H9 (cell line): ENCODE data around the gene PTPRN2. TPM values are rescaled to one million over a fixed set of nuclear protein-coding genes. Genes with fewer than 3 reads are reported as not detected.

ENCODE experiments used
- DNase-seq: peaks from one replicate; pipeline ENCODE4 v3.0.0-alpha.2; 2017
- H2AFZ ChIP-seq: one replicate; pipeline ENCODE4 v1.6.1; 2013; ENCODE audit warnings: mild to moderate bottlenecking, low read length, control low read depth, moderate library complexity
- H2AK5ac ChIP-seq: 2 replicates; pipeline ENCODE4 v1.6.1; 2013; ENCODE audit warnings: low read length, control low read depth, mixed read lengths; ENCODE audit not compliant: insufficient read length
- H2BK120ac ChIP-seq: one replicate; pipeline ENCODE4 v1.6.1; 2013; ENCODE audit warnings: low read depth, mild to moderate bottlenecking, low read length, control low read depth, inconsistent platforms; ENCODE audit not compliant: poor library complexity, severe bottlenecking
- H2BK12ac ChIP-seq: 2 replicates; pipeline ENCODE4 v1.6.1; 2013; ENCODE audit warnings: low read length, control low read depth, mixed read lengths, low read depth; ENCODE audit not compliant: insufficient read length
- H2BK15ac ChIP-seq: 2 replicates; pipeline ENCODE4 v1.6.1; 2013; ENCODE audit warnings: low read depth, low read length, control low read depth
- H2BK20ac ChIP-seq: one replicate; pipeline ENCODE4 v1.6.1; 2013; ENCODE audit warnings: low read depth, mild to moderate bottlenecking, low read length, control low read depth, inconsistent platforms; ENCODE audit not compliant: poor library complexity, severe bottlenecking
- H2BK5ac ChIP-seq: 2 replicates; pipeline ENCODE4 v1.6.1; 2013; ENCODE audit warnings: low read length, control low read depth, mixed read lengths; ENCODE audit not compliant: insufficient read length
- H3K14ac ChIP-seq: 2 replicates; pipeline ENCODE4 v1.6.1; 2013; ENCODE audit warnings: low read length, control low read depth; ENCODE audit not compliant: insufficient read depth
- H3K18ac ChIP-seq: 2 replicates; pipeline ENCODE4 v1.6.1; 2013; ENCODE audit warnings: low read depth, mild to moderate bottlenecking, mixed read lengths, low read length, control low read depth; ENCODE audit not compliant: insufficient read length
- H3K23ac ChIP-seq: 2 replicates; pipeline ENCODE4 v1.6.1; 2013; ENCODE audit warnings: low read length, control low read depth, mixed read lengths, low read depth; ENCODE audit not compliant: insufficient read length
- H3K23me2 ChIP-seq: 2 replicates; pipeline ENCODE4 v1.6.1; 2013; ENCODE audit warnings: low read depth, mild to moderate bottlenecking, mixed read lengths, low read length, control low read depth; ENCODE audit not compliant: insufficient read length, poor library complexity, severe bottlenecking
- H3K27ac ChIP-seq: 2 replicates; pipeline ENCODE4 v1.5.1; 2013; ENCODE audit warnings: low read length, control low read depth, mixed read lengths, low read depth; ENCODE audit not compliant: insufficient read length
- H3K27me3 ChIP-seq: 2 replicates; pipeline ENCODE4 v1.6.1; 2013; ENCODE audit warnings: low read length, control low read depth, inconsistent platforms; ENCODE audit not compliant: insufficient read depth
- H3K4ac ChIP-seq: 2 replicates; pipeline ENCODE4 v1.6.1; 2013; ENCODE audit warnings: low read depth, mild to moderate bottlenecking, control low read depth, inconsistent platforms, low read length, moderate library complexity
- H3K4me1 ChIP-seq: 2 replicates; pipeline ENCODE4 v1.6.1; 2013; ENCODE audit warnings: low read length, control low read depth, inconsistent platforms; ENCODE audit not compliant: insufficient read depth
- H3K4me2 ChIP-seq: 2 replicates; pipeline ENCODE4 v1.6.1; 2013; ENCODE audit warnings: low read length, control low read depth, mixed read lengths; ENCODE audit not compliant: insufficient read length, insufficient read depth
- H3K56ac ChIP-seq: 2 replicates; pipeline ENCODE4 v1.6.1; 2013; ENCODE audit warnings: low read depth, mild to moderate bottlenecking, mixed read lengths, low read length, control low read depth; ENCODE audit not compliant: insufficient read length
- H3K79me1 ChIP-seq: 2 replicates; pipeline ENCODE4 v1.6.1; 2013; ENCODE audit warnings: low read depth, mild to moderate bottlenecking, moderate library complexity, low read length, control low read depth, inconsistent platforms; ENCODE audit not compliant: insufficient read depth, poor library complexity, severe bottlenecking
- H3K79me2 ChIP-seq: 2 replicates; pipeline ENCODE4 v1.6.1; 2013; ENCODE audit warnings: low read length, control low read depth, inconsistent platforms; ENCODE audit not compliant: insufficient read depth
- H3K9ac ChIP-seq: 2 replicates; pipeline ENCODE4 v1.6.1; 2013; ENCODE audit warnings: low read length, control low read depth, mixed read lengths; ENCODE audit not compliant: insufficient read length; ENCODE audit errors: extremely low read depth
- H3K9me3 ChIP-seq: one replicate; pipeline ENCODE4 v1.6.1; 2013; ENCODE audit warnings: low read depth, low read length, inconsistent platforms; ENCODE audit not compliant: control insufficient read depth
- H3T11ph ChIP-seq: one replicate; pipeline ENCODE4 v1.6.1; 2013; ENCODE audit warnings: mild to moderate bottlenecking, low read length, control low read depth, inconsistent platforms
- H4K20me1 ChIP-seq: one replicate; pipeline ENCODE4 v1.6.1; 2013; ENCODE audit not compliant: control insufficient read depth, insufficient read length, insufficient read depth
- H4K5ac ChIP-seq: 2 replicates; pipeline ENCODE4 v1.6.1; 2013; ENCODE audit warnings: low read depth, mild to moderate bottlenecking, mixed read lengths, low read length, control low read depth; ENCODE audit not compliant: insufficient read length
- H4K8ac ChIP-seq: replicated peaks from 2 replicates; pipeline ENCODE4 v1.6.1; 2013; ENCODE audit warnings: low read length, control low read depth, mixed read lengths, low read depth; ENCODE audit not compliant: insufficient read length
- H4K91ac ChIP-seq: 2 replicates; pipeline ENCODE4 v1.6.1; 2013; ENCODE audit warnings: low read depth, mild to moderate bottlenecking, moderate library complexity, mixed read lengths, low read length, control low read depth; ENCODE audit not compliant: insufficient read length
- H3K27ac Mint-ChIP-seq, 3 experiments: 2 replicates in 2 of 3; 3 replicates in 1 of 3; pipeline ENCODE4 v1.8.0; 2020 to 2021; ENCODE audit warnings: mixed read lengths in 3 of 3, mild to moderate bottlenecking in 1 of 3, moderate library complexity in 1 of 3
- H3K27me3 Mint-ChIP-seq: 2 replicates; pipeline ENCODE4 v1.8.0; 2021; ENCODE audit warnings: low read depth, mild to moderate bottlenecking, moderate library complexity, mixed read lengths
- H3K36me3 Mint-ChIP-seq, 3 experiments: 2 replicates in 2 of 3; 3 replicates in 1 of 3; pipeline ENCODE4 v1.8.0; 2020 to 2021; ENCODE audit warnings: low read depth in 3 of 3, mixed read lengths in 3 of 3; ENCODE audit not compliant: insufficient read depth in 1 of 3
- H3K4me1 Mint-ChIP-seq, 2 experiments: 2 replicates each; pipeline ENCODE4 v1.8.0; 2020; ENCODE audit warnings: mixed read lengths in 2 of 2
- H3K4me3 Mint-ChIP-seq, 2 experiments: 2 replicates in 1 of 2; 3 replicates in 1 of 2; pipeline ENCODE4 v1.8.0; 2020 to 2021; ENCODE audit warnings: mild to moderate bottlenecking in 2 of 2, mixed read lengths in 2 of 2, moderate library complexity in 1 of 2
- H3K9me3 Mint-ChIP-seq, 2 experiments: 2 replicates in 1 of 2; 3 replicates in 1 of 2; pipeline ENCODE4 v1.8.0; 2020; ENCODE audit warnings: mild to moderate bottlenecking in 2 of 2, mixed read lengths in 2 of 2, moderate library complexity in 1 of 2
- CTCF ChIP-seq: fragments of 200-600 bp; sonication (generic); conservative IDR thresholded peaks from 3 replicates; pipeline ENCODE4 v1.8.0; 2021; ENCODE audit warnings: antibody characterized with exemption, mild to moderate bottlenecking
- WGBS: extraction: QIAGEN DNeasy Blood & Tissue Kit; methylation state at CpG from one replicate; pipeline ENCODE4 v1.1.7; 2013; ENCODE audit warnings: missing lambda C conversion rate, low lambda C conversion rate, mixed read lengths; ENCODE audit not compliant: insufficient read length; ENCODE audit errors: extremely low coverage; 5-methylcytosine and 5-hydroxymethylcytosine counted together
- total RNA-seq: library from RNA; stranded (reverse); gene quantifications from 2 replicates; pipeline ENCODE4 v1.2.1, GENCODE V29; 2021

The PTPRN2 gene
- total RNA-seq, 1 experiment from 2014 or later = 5.2 TPM

- Histone ChIP-seq H2BK12ac (no peak overlapping the region), H2AFZ (no peak overlapping the region), H3K18ac (no peak overlapping the region), H3K23me2 (no peaks in the 10 kb centered on the region), H2AK5ac (no peak overlapping the region), H2BK15ac (no peak overlapping the region), H3K9me3 (no peaks in the 10 kb centered on the region), H3K4ac (no peak overlapping the region), H3K9ac (no peak overlapping the region), H4K8ac (no peak overlapping the region), H3K14ac (no peak overlapping the region; the same call in 1 of the 2 replicates), H3K27me3 (no peaks in the 10 kb centered on the region), H3T11ph (no peak overlapping the region), H3K79me2 (no peaks in the 10 kb centered on the region), H3K27ac (no peak overlapping the region), H2BK20ac (no peak overlapping the region), H3K4me1 (no peaks in the 10 kb centered on the region; the same call in 1 of the 2 replicates), H3K79me1 (no peaks in the 10 kb centered on the region), H3K23ac (no peak overlapping the region), H4K20me1 (no peaks in the 10 kb centered on the region), H3K56ac (no peak overlapping the region), H2BK5ac (no peak overlapping the region), H4K5ac (no peak overlapping the region), H2BK120ac (no peak overlapping the region), H3K4me2 (no peak overlapping the region), H4K91ac (no peak overlapping the region)
- H3K4me1 Mint-ChIP-seq = peaks cover 11 to 15% of the 10 kb centered on the region in 2 experiments
- H3K36me3 Mint-ChIP-seq = peaks cover 0 to 25% (median 25%) of the 10 kb centered on the region in 3 experiments
- no peak for TF ChIP-seq CTCF
- H3K27me3 Mint-ChIP-seq = peaks cover 28% of the 10 kb centered on the region
- H3K4me3 Mint-ChIP-seq = no peak overlapping the region; a peak in 1 of 5 replicates
- no CpG with 5 or more reads among the region's 7 CpGs for WGBS
- no peak overlapping the region for H3K27ac Mint-ChIP-seq
- no peak for DNase-seq
- H3K9me3 Mint-ChIP-seq = peaks cover 33 to 40% of the 10 kb centered on the region in 2 experiments
These were observed 208.6 kb downstream of the PTPRN2 start for GRCh38 chr7:158378978-158379377.
